Muscle layer of duodenum (tissue), 2 donors: Measurements from ENCODE around the gene NCOA7.

ENCODE experiments used
- H3K27ac ChIP-seq: one replicate; pipeline ENCODE4 v1.7.0; 2013; ENCODE audit warnings: mild to moderate bottlenecking, low read length
- H3K27me3 ChIP-seq: one replicate; pipeline ENCODE4 v1.7.0; 2013; ENCODE audit warnings: low read depth, mild to moderate bottlenecking, control low read depth, low read length
- H3K36me3 ChIP-seq, 2 donors: one replicate each; pipeline ENCODE4 v1.7.0; 2013; ENCODE audit warnings: low read length in 2 of 2, control low read depth in 1 of 2, mild to moderate bottlenecking in 1 of 2; ENCODE audit not compliant: insufficient read depth in 2 of 2, control insufficient read depth in 1 of 2
- H3K4me1 ChIP-seq, 2 donors: one replicate each; pipeline ENCODE4 v1.7.0; 2013; ENCODE audit warnings: low read length in 2 of 2, mild to moderate bottlenecking in 2 of 2, control low read depth in 1 of 2, moderate library complexity in 1 of 2; ENCODE audit not compliant: insufficient read depth in 2 of 2, control insufficient read depth in 1 of 2
- H3K4me3 ChIP-seq, 2 donors: one replicate each; pipeline ENCODE4 v1.7.0; 2013; ENCODE audit warnings: low read length in 2 of 2, low read depth in 1 of 2, mild to moderate bottlenecking in 1 of 2
- H3K9me3 ChIP-seq, 2 donors: one replicate each; pipeline ENCODE4 v1.7.0; 2013; ENCODE audit warnings: low read length in 2 of 2, control low read depth in 1 of 2, mild to moderate bottlenecking in 1 of 2; ENCODE audit not compliant: control insufficient read depth in 1 of 2
- donor health status: healthy.

Gene NCOA7

GRCh38 chr6:125748406-125749172 is 42.2 kb upstream of the NCOA7 start:
- Histone ChIP-seq H3K27me3 (peaks cover 41% of the 10 kb centered on the region), H3K36me3 (no peaks in the 10 kb centered on the region), H3K4me1 (peaks cover 8 to 40% of the 10 kb centered on the region in 2 donors), H3K9me3 (no peaks in the 10 kb centered on the region), H3K27ac (peak overlapping the region; percentile 66), H3K4me3 (peak overlapping the region; percentile 75 to 89)

GRCh38 chr6:125749173-125749864 is 41.4 kb upstream of the NCOA7 start, which contains the start of gene HEY2:
HEY2 (plus strand) TSS chr6:125749632; CDS start chr6:125749777, 145 bp downstream.
- Histone ChIP-seq H3K4me3 (peak within 1 kb of the TSS; percentile 78 to 89), H3K9me3 (no peaks in the 10 kb centered on the region), H3K36me3 (no peaks in the 10 kb centered on the region), H3K27ac (peak within 1 kb of the TSS; percentile 66), H3K27me3 (peaks cover 41% of the 10 kb centered on the region), H3K4me1 (peaks cover 8 to 40% of the 10 kb centered on the region in 2 donors)

GRCh38 chr6:125749865-125750691 is 40.7 kb upstream of the NCOA7 start:
- Histone ChIP-seq H3K36me3 (no peaks in the 10 kb centered on the region), H3K9me3 (no peaks in the 10 kb centered on the region), H3K4me1 (peaks cover 8 to 40% of the 10 kb centered on the region in 2 donors), H3K4me3 (peak overlapping the region; percentile 78 to 89), H3K27ac (peak overlapping the region; percentile 61), H3K27me3 (peaks cover 41% of the 10 kb centered on the region)

- Histone ChIP-seq H3K27ac (no peak overlapping the region), H3K4me3 (peak overlapping the region; percentile 78 to 89), H3K9me3 (no peaks in the 10 kb centered on the region), H3K27me3 (peaks cover 35% of the 10 kb centered on the region), H3K36me3 (no peaks in the 10 kb centered on the region), H3K4me1 (peaks cover 8 to 40% of the 10 kb centered on the region in 2 donors)
Observed at GRCh38 chr6:125750692-125751333, 39.9 kb upstream of the NCOA7 start.

GRCh38 chr6:125751334-125751916 is 39.3 kb upstream of the NCOA7 start:
- H3K4me1 ChIP-seq = peaks cover 8 to 40% of the 10 kb centered on the region in 2 donors
- H3K36me3 ChIP-seq = no peaks in the 10 kb centered on the region
- peak overlapping the region in 1 of 2 donors; percentile 24 for H3K4me3 ChIP-seq
- H3K27ac ChIP-seq = no peak overlapping the region
- peaks cover 29% of the 10 kb centered on the region for H3K27me3 ChIP-seq
- no peaks in the 10 kb centered on the region for H3K9me3 ChIP-seq

GRCh38 chr6:125752773-125753172 is 38.0 kb upstream of the NCOA7 start:
- Histone ChIP-seq H3K36me3 (no peaks in the 10 kb centered on the region), H3K9me3 (no peaks in the 10 kb centered on the region), H3K27me3 (peaks cover 22% of the 10 kb centered on the region), H3K4me3 (no peak overlapping the region), H3K4me1 (peaks cover 8 to 31% of the 10 kb centered on the region in 2 donors), H3K27ac (no peak overlapping the region)

- H3K27ac ChIP-seq = no peak overlapping the region
- no peak overlapping the region for H3K4me3 ChIP-seq
- no peaks in the 10 kb centered on the region for H3K9me3 ChIP-seq
- H3K27me3 ChIP-seq = peaks cover 18% of the 10 kb centered on the region
- peaks cover 8 to 26% of the 10 kb centered on the region in 2 donors for H3K4me1 ChIP-seq
- no peaks in the 10 kb centered on the region for H3K36me3 ChIP-seq
Observed at GRCh38 chr6:125753218-125753936, 37.4 kb upstream of the NCOA7 start.

- Histone ChIP-seq H3K4me3 (no peak overlapping the region), H3K27ac (no peak overlapping the region), H3K4me1 (peaks cover 8 to 21% of the 10 kb centered on the region in 2 donors), H3K36me3 (no peaks in the 10 kb centered on the region), H3K27me3 (peaks cover 12% of the 10 kb centered on the region), H3K9me3 (no peaks in the 10 kb centered on the region)
Observed at GRCh38 chr6:125753937-125754259, 36.9 kb upstream of the NCOA7 start.

- no peak overlapping the region for H3K27ac ChIP-seq
- H3K9me3 ChIP-seq = no peaks in the 10 kb centered on the region
- peaks cover 0 to 7% of the 10 kb centered on the region in 2 donors for H3K36me3 ChIP-seq
- peaks cover 8 to 18% of the 10 kb centered on the region in 2 donors for H3K4me1 ChIP-seq
- peaks cover 11% of the 10 kb centered on the region for H3K27me3 ChIP-seq
- H3K4me3 ChIP-seq = no peak overlapping the region
Observed at GRCh38 chr6:125754566-125754965, 36.2 kb upstream of the NCOA7 start.

- peaks cover 2% of the 10 kb centered on the region for H3K27me3 ChIP-seq
- no peak overlapping the region for H3K4me3 ChIP-seq
- no peak overlapping the region for H3K27ac ChIP-seq
- H3K36me3 ChIP-seq = peaks cover 0 to 8% of the 10 kb centered on the region in 2 donors
- no peaks in the 10 kb centered on the region for H3K4me1 ChIP-seq
- no peaks in the 10 kb centered on the region for H3K9me3 ChIP-seq
Observed at GRCh38 chr6:125759184-125759902, 31.4 kb upstream of the NCOA7 start.
